ENCODE measurements around the gene CDH23. TPM values are rescaled to one million over a fixed set of nuclear protein-coding genes. Genes with fewer than 3 reads are reported as not detected.
A peak's percentile ranks its signal among the peaks of the same experiment; 100 is the strongest.

Gene CDH23
- total RNA-seq, 1 donor from 2014 or later: not detected

DNA sequence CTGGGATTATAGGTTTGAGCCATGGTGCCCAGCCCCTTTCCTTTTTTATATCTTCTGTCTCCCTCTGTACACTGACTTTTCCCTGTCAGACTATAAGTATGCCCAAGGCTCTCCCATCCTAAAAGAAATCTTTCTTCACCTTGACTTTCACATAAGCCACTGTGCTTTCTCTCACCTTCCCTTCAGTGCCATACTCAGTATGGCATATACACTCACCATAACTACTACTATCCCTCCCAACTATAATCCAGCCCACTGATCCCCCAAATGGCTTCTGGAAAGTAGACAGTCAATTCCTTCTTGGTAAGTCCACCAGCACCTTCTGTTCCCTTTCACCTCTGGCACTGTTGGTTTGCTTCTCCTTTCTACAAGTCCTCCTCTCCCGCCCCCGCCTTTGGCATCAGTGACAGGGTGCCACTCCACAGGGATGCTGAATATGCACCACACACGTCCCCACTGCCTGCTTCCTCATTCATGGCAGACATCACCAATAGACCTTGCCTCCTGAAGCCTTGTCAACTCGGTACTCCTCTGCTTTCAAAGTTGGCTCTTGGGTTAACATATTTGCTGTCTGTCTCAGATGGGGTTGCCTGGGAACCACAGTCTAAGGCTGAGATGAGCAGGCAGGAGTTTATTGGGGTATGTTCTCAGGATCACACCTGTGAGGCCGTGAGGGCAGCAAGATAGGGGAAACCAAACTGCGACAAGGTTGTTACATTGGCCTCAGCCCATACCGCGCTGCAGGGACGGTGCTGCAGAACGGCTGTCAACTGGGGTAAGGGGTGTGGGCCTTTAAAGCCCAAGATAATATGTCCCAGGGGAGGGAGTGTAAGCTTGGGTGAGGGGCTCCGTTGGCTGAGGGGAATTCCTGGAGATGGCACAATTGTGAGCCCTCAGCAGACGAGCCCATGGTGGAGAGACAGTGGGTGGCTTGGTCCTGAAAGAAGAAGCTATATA, 461.5 kb downstream of the CDH23 start:
- DNase-seq (ENCODE audit: low read depth): no peak
- FAIRE-seq: no peak
- no peaks in the 10 kb centered on the region for H3K36me3 ChIP-seq (ENCODE audit: control insufficient read depth, insufficient read depth, low read length)
- H3K27me3 ChIP-seq (ENCODE audit: control insufficient read depth, insufficient read depth, low read length): no peaks in the 10 kb centered on the region
- H3K4me3 ChIP-seq (ENCODE audit: low read depth, low read length): no peak overlapping the region
- TF ChIP-seq, protein P1, sequence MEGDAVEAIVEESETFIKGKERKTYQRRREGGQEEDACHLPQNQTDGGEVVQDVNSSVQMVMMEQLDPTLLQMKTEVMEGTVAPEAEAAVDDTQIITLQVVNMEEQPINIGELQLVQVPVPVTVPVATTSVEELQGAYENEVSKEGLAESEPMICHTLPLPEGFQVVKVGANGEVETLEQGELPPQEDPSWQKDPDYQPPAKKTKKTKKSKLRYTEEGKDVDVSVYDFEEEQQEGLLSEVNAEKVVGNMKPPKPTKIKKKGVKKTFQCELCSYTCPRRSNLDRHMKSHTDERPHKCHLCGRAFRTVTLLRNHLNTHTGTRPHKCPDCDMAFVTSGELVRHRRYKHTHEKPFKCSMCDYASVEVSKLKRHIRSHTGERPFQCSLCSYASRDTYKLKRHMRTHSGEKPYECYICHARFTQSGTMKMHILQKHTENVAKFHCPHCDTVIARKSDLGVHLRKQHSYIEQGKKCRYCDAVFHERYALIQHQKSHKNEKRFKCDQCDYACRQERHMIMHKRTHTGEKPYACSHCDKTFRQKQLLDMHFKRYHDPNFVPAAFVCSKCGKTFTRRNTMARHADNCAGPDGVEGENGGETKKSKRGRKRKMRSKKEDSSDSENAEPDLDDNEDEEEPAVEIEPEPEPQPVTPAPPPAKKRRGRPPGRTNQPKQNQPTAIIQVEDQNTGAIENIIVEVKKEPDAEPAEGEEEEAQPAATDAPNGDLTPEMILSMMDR (IDR thresholded peaks at IDR 0.05; ENCODE audit: insufficient read depth, low read length, severe bottlenecking): no peak

DNA sequence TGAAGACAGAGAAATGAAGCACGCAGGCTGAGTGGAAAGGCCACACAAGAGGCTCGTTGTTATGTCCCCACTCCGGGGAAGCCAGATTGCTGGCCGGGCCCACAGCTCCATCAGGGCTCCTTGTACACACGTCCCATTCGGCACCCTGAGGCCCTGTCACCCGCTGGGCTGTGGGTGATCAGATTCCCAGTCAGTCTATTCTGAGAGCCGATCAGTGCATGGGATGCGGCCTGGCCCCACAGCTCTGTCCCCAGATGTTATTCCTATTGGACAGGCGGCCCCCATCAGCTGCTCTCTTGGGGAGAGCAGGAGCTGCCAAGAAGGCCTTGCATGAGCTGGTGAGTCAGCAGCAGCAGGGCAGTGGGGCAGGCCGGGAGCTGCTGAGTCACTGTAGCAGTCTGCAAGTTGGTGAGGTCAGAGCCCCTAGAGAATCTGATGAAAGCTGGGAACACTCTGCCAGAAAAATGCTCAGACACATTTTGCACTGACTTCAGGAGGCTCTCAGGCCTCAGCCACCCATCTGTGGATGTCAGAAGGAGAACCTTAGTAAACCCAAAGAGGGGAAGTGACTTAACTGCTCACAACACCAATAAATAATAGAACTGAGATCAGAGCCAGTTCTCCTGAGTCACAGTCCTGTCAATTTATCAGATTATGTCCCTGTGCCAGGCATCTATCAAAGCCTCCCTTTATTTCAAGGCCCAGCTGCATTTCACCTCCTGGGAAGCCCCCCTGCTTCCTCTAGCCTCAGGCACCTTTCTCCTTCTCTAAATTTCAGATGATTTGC, 463.7 kb downstream of the CDH23 start:
- Histone ChIP-seq H3K36me3 (ENCODE audit: control insufficient read depth, insufficient read depth, low read length) (no peaks in the 10 kb centered on the region), H3K27me3 (ENCODE audit: control insufficient read depth, insufficient read depth, low read length) (no peaks in the 10 kb centered on the region), H3K4me3 (ENCODE audit: low read depth, low read length) (no peak overlapping the region)
- TF ChIP-seq, protein P1 (IDR thresholded peaks at IDR 0.05; ENCODE audit: insufficient read depth, low read length, severe bottlenecking): no peak
- FAIRE-seq: no peak
- DNase-seq (ENCODE audit: low read depth): peak; percentile 97

DNA sequence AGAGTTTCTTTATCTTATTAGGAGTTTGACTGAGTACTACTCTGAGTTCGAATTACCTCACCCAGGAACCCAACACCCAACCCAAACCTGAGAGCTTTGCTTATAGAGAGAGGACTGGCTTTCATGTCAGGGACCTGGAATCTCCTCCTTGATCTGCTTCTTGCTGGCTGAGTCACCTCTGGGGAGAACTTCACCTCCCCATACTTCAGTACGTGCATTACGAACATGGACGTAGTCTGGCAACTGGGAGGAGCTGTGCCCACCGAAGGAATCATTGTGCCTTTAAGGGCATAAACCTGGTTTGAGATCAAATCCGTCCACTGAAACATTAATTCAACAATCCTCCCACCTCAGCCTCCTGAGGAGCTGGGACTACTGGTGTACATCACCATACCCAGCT, 466.5 kb downstream of the CDH23 start:
- DNase-seq (ENCODE audit: low read depth): no peak
- no peak for FAIRE-seq

DNA sequence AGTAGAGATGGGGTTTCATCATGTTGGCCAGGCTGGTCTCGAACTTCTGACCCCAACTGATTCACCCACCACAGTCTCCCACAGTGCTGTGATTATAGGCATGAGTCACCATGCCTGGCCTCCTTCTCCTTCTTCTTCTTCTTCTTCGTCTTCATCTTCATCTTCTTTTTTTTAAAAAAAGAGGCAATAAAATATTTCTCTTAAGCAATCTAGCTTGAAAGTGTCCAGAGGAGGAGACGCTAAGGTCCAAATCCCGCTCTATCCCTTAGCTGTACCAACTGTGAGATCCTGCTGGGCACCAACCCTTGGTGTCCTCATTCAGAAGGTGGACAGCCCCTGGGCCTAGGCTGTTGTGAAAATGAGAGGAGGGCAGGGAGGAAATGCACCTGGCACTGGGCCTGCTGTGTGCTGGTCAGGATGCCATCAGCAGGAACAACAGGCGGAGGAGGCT, 468.2 kb downstream of the CDH23 start:
- Histone ChIP-seq H3K36me3 (ENCODE audit: control insufficient read depth, insufficient read depth, low read length) (no peaks in the 10 kb centered on the region), H3K27me3 (ENCODE audit: control insufficient read depth, insufficient read depth, low read length) (no peaks in the 10 kb centered on the region), H3K4me3 (ENCODE audit: low read depth, low read length) (no peak overlapping the region)
- FAIRE-seq (no peak), DNase-seq (ENCODE audit: low read depth) (peak; percentile 24)
- TF ChIP-seq, protein P1 (IDR thresholded peaks at IDR 0.05; ENCODE audit: insufficient read depth, low read length, severe bottlenecking): no peak

More for the DNA sequence above, 466.5 kb downstream of the CDH23 start:
- H3K4me3 ChIP-seq (ENCODE audit: low read depth, low read length): no peak overlapping the region
- no peaks in the 10 kb centered on the region for H3K36me3 ChIP-seq (ENCODE audit: control insufficient read depth, insufficient read depth, low read length)
- no peaks in the 10 kb centered on the region for H3K27me3 ChIP-seq (ENCODE audit: control insufficient read depth, insufficient read depth, low read length)
- TF ChIP-seq, protein P1 (IDR thresholded peaks at IDR 0.05; ENCODE audit: insufficient read depth, low read length, severe bottlenecking): no peak

Other genes with a start within 250 kb of the CDH23 start
- gene UNC5B, start 184.3 kb upstream of the CDH23 start, total RNA-seq: 36.6 and 62.5 TPM in 2 replicates
- 0.53 and 0.77 TPM in 2 replicates for gene SLC29A3, start 77.7 kb upstream of the CDH23 start, total RNA-seq